ENCODE measurements around the gene RAPGEF1. TPM values are rescaled to one million over a fixed set of nuclear protein-coding genes. Genes with fewer than 3 reads are reported as not detected.

The RAPGEF1 gene
- total and polyA plus RNA-seq, 2 donors (not counting 3 experiments of a cell fraction or from before 2014, with no cell fraction given) = 50.0 to 124 TPM

DNA sequence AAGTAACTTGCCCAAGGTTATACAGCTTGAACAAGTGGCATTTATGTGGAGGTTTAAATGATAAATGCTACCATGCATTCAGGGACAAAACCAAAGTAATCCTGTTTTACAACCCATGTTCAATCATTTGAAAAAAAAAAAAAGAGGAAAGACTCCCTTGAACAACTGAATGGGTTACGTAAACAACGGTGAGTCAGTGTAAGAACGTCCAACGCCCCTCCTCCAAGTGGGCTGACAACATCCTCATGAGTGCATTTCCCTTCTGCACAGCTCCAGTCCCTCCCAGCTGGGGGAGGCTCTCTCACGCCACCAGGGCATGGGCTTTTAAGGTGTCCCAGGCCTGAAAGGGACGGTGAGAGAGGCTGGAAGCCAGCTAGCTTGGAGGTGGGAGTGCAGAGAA, 104.6 kb downstream of the RAPGEF1 start:
- peaks cover 0 to 7% of the 10 kb centered on the region in 2 experiments for H3K36me3 ChIP-seq (ENCODE audit: control insufficient read depth in 2 of 2, extremely low read depth in 1 of 2, insufficient read depth in 2 of 2, low read length in 2 of 2)
- no peaks in the 10 kb centered on the region for H4K20me1 ChIP-seq (replicated peaks; ENCODE audit: control insufficient read depth, extremely low read depth, insufficient read depth, low read length)
- H3K4me1 ChIP-seq (ENCODE audit: control insufficient read depth, extremely low read depth, insufficient read depth, low read length) = peaks cover 24% of the 10 kb centered on the region
- peak overlapping the region; percentile 93 for H3K27ac ChIP-seq (ENCODE audit: insufficient read depth, low read depth, low read length)
- H3K79me2 ChIP-seq (ENCODE audit: control insufficient read depth, insufficient read depth, low read length) = no peaks in the 10 kb centered on the region
- CTCF ChIA-PET = interaction anchor here (0.6 to 2.2 kb wide), 14 partner anchors 11 to 771 kb away, joined by 3 to 9 read pairs (median 6); partner anchors contain the start of gene RAPGEF1
- intact Hi-C loops (cut with micrococcal nuclease) = loop anchor here (1.0 kb wide), 4 partner anchors 21 to 103 kb away; no protein-coding TSS in a partner anchor
- no TSS peak for BruUV-seq (replicated peaks)
- peak; percentile 94 for FAIRE-seq
- dilution Hi-C loops (cut with MboI; ENCODE audit: extremely low pct_ligation_motif_present, low sequenced_read_pairs) = no loop called here
- no peaks in the 10 kb centered on the region for H3K9me3 ChIP-seq (replicated peaks; ENCODE audit: control insufficient read depth, insufficient read depth, low read length)
- H3K9ac ChIP-seq (replicated peaks; ENCODE audit: extremely low read depth, insufficient read depth, low read length) = peak overlapping the region; percentile 69
- peak; percentile 99 for DNase-seq (ENCODE audit: low read depth, low spot score)
- TF ChIP-seq JUN (IDR thresholded peaks at IDR 0.05; ENCODE audit: borderline replicate concordance, insufficient read depth, insufficient read length, low read depth) (peak; percentile 86), POLR2A (IDR thresholded peaks at IDR 0.05; ENCODE audit: low read depth, low read length) (no peak), MYC (IDR thresholded peaks at IDR 0.05; ENCODE audit: low read depth, low read length) (no peak), POLR2AphosphoS5 (IDR thresholded peaks at IDR 0.05; ENCODE audit: insufficient read depth, low read depth, low read length) (peak; percentile 70), FOS (IDR thresholded peaks at IDR 0.05; ENCODE audit: borderline replicate concordance, insufficient read depth, low read length) (peak; percentile 86), MAX (IDR thresholded peaks at IDR 0.05; ENCODE audit: insufficient read depth, insufficient read length) (no peak), CTCF (IDR thresholded peaks at IDR 0.05; ENCODE audit: extremely low read depth in 1 of 2, insufficient read depth in 1 of 2, low read depth in 1 of 2, low read length in 2 of 2) (peak in 1 of 2 donors; percentile 11), EZH2 (IDR thresholded peaks at IDR 0.05; ENCODE audit: borderline replicate concordance, low read depth, low read length, severe bottlenecking) (no peak), GATA2 (IDR thresholded peaks at IDR 0.05; ENCODE audit: insufficient read depth, insufficient read length, low read depth, low read length) (no peak)
- peak overlapping the region; percentile 37 for H3K4me2 ChIP-seq (ENCODE audit: insufficient read depth, low read length)
- no peak overlapping the region for H3K4me3 ChIP-seq (replicated peaks in 1 of 3; ENCODE audit: insufficient read depth in 1 of 3, low read depth in 1 of 3, low read length in 3 of 3)
- no peaks in the 10 kb centered on the region for H3K9me1 ChIP-seq (replicated peaks; ENCODE audit: control insufficient read depth, extremely low read depth, insufficient read depth, low read length)
- H2AFZ ChIP-seq (ENCODE audit: low read depth, low read length) = no peak overlapping the region
- POLR2A ChIA-PET = interaction anchor here (0.6 to 1.3 kb wide), 3 partner anchors 42 to 96 kb away, joined by 3 to 4 read pairs (median 4); no protein-coding TSS in a partner anchor
- no peaks in the 10 kb centered on the region for H3K27me3 ChIP-seq (ENCODE audit: control insufficient read depth in 2 of 2, insufficient read depth in 2 of 2, low read length in 2 of 2)
